Right lobe of liver (tissue), 4 donors: Measurements from ENCODE around the gene FAM89A.

Experiments used
- POLR2A ChIP-seq: fragments of 450-650 bp; IDR thresholded peaks from one replicate; pipeline ENCODE4 v1.6.1; 2017; ENCODE audit warnings: antibody characterized with exemption, mild to moderate bottlenecking
- TF ChIP-seq, protein P1 (sequence below), 4 donors: fragments of 200-600 bp in 3 of 4; fragments of 450-650 bp in 1 of 4; IDR thresholded peaks; one replicate each; pipeline versions ENCODE4 v1.5.1 to v1.8.0; 2016 to 2022; ENCODE audit warnings: antibody characterized with exemption in 4 of 4, mild to moderate bottlenecking in 2 of 4
- donor health status: DM: no; HTN: no; CAD: no.
- donor health status: DM: no; HTN: no; CAD: no.
- donor health status: DM: no; HTN: yes; CAD: no.

- TF ChIP-seq, protein P1, sequence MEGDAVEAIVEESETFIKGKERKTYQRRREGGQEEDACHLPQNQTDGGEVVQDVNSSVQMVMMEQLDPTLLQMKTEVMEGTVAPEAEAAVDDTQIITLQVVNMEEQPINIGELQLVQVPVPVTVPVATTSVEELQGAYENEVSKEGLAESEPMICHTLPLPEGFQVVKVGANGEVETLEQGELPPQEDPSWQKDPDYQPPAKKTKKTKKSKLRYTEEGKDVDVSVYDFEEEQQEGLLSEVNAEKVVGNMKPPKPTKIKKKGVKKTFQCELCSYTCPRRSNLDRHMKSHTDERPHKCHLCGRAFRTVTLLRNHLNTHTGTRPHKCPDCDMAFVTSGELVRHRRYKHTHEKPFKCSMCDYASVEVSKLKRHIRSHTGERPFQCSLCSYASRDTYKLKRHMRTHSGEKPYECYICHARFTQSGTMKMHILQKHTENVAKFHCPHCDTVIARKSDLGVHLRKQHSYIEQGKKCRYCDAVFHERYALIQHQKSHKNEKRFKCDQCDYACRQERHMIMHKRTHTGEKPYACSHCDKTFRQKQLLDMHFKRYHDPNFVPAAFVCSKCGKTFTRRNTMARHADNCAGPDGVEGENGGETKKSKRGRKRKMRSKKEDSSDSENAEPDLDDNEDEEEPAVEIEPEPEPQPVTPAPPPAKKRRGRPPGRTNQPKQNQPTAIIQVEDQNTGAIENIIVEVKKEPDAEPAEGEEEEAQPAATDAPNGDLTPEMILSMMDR (IDR thresholded peaks at IDR 0.05), result no peak
- TF ChIP-seq POLR2A, result no peak
Observed at GRCh38 chr1:231039161-231040018, 664 bp downstream of the FAM89A start.
